HG03196 (cell line): ENCODE results near the gene FUOM.
"Not testable (repeated sequence)": the region's sequence is repeated elsewhere in the genome, so short reads cannot be mapped to it uniquely, and the experiment has no call there.

Experiments
- ATAC-seq: cut with Tn5 transposase; IDR thresholded peaks from one replicate; pipeline ENCODE4 v1.9.1; 2021; ENCODE audit not compliant: unreplicated experiment

Gene FUOM

GRCh38 chr10:133388973-133389818 is 31.4 kb upstream of the FUOM start:
- ATAC-seq = peak; percentile 77

DNA sequence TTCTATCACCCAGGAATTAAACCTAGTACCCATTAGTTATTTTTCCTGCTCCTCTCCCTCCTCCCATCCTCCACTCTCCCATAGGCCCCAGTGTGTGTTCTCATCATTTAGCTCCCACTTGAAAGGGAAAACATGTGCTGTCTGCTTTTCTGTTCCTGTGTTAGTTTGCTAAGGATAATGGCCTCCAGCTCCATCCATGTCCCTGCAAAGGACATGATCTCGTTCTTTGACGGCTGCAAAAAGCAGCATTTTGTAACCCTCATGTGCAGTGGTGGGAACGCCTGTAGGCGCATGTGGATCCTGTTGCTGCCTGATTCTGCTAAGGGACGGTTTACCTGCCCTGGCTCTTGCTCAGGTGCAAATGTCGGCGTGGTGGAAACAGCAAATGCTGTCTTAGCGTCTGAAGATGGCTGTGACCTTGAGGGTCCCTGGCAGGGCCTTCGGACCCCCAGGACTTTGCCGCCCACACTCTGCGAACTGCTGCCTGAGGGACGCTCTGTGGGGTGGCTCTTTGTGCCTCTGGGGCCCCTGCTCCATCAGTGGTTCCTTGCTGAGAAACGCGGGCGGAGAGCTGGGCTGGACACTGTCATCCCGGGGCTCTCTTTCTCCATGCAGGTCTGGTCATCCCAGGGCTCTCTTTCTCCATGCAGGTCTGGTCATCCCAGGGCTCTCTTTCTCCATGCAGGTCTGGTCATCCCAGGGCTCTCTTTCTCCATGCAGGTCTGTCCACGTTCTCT is 30.6 kb upstream of the FUOM start:
- ATAC-seq = peak; percentile 0

GRCh38 chr10:133386951-133387350 is 29.1 kb upstream of the FUOM start:
- not testable (repeated sequence) for ATAC-seq

- no peak for ATAC-seq
Measured at GRCh38 chr10:133385214-133385613, 27.4 kb upstream of the FUOM start.

DNA sequence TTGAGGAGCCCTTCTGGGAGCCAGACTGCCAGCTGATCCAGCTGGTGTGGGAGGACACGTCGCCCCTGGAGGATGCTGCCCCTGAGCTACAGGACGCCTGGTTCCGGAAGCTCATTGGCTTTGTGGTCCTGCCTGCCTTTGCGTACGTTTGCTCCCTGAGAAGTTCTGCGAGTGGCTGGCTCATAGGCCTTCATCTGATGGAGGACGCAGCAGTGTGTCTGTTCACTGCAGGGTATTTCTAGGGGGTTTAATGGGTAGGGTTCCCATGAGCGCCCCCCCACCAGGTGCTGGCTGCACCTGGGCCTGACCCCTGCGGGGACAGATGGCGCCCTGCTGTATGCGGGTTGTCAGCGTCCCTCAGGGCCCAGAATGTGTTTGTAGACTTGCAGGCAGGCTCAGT is 26.3 kb upstream of the FUOM start:
- no peak for ATAC-seq

DNA sequence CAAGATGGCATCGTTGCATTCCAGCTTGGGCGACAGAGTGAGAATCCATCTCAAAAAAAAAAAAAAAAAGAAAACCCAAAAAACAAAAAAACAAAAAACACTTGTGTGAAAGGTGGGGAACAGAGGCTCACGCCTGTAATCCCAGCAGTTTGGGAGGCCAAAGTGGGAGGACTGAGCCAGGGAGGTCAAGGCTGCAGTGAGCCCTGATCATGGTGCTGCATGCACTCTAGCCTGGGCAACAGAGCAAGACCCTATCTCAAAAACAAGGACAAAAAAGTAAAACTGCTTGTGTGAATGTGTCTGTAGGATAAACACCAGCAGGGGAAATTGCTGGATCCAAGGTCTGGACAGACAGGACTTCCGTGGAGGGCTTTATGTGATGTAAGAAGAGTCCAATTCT is 25.7 kb upstream of the FUOM start:
- ATAC-seq = no peak

- ATAC-seq = no peak
Measured at GRCh38 chr10:133381036-133381435, 23.2 kb upstream of the FUOM start.

DNA sequence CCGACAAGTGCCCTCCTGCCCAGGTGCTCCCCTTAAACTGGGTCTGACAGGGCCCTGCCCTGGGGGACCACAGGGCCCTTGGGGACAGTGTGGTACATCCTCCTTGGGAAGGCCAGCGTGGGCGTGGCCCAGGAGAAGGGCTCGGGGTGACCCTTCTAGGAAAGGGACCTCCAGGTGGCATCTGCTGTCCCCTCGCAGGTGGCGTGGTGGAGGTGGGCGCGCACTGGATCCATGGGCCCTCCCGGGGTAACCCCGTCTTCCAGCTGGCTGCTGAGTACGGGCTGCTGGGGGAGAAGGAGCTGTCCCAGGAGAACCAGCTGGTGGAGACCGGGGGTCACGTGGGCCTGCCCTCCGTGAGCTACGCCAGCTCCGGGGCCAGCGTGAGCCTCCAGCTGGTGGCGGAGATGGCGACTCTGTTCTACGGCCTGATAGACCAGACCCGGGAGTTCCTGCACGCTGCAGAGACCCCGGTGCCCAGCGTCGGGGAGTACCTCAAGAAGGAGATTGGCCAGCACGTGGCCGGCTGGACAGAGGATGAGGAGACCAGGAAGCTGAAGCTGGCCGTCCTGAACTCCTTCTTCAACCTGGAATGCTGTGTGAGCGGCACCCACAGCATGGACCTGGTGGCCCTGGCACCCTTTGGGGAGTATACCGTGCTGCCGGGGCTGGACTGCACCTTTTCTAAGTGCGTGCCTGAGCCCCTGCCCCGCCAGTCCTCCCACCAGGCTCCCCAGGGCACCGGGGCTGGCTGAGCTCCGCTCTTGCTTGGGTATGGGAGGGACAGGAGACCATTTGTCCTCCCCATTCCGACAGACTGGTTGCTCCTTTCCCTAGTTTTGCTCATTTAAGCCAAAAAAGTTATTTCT is 22.2 kb upstream of the FUOM start:
- no peak for ATAC-seq

- peak; percentile 47 for ATAC-seq
Measured at GRCh38 chr10:133379152-133379800, 21.5 kb upstream of the FUOM start, which contains the start of gene PAOX. Gene PAOX, plus strand, starts transcription at chr10:133379262. Its CDS starts 55 bp downstream, at chr10:133379317.

GRCh38 chr10:133378251-133379096 is 20.7 kb upstream of the FUOM start:
- peak; percentile 35 for ATAC-seq

DNA sequence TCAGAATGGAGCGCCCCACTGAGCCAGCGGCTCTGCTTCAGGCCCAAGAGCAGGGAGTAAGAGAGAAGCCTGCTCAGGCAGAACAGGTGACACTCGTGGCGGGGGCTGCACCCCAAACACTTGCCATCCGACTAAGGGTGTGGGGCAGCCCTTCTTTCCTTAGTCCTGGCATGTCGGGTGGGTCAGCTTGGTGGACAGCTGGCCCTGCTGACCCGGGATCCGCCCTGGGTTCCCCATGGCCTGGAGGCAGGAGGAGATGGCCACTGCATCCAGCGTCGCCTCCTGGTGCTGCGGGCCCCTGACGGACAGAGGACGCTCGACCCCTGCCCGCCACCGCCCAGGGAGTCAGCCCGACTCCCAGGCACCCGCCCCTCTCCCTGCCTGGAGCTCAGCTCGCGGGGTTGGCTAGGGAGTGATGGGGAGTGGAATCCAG is 20.0 kb upstream of the FUOM start:
- ATAC-seq = no peak

DNA sequence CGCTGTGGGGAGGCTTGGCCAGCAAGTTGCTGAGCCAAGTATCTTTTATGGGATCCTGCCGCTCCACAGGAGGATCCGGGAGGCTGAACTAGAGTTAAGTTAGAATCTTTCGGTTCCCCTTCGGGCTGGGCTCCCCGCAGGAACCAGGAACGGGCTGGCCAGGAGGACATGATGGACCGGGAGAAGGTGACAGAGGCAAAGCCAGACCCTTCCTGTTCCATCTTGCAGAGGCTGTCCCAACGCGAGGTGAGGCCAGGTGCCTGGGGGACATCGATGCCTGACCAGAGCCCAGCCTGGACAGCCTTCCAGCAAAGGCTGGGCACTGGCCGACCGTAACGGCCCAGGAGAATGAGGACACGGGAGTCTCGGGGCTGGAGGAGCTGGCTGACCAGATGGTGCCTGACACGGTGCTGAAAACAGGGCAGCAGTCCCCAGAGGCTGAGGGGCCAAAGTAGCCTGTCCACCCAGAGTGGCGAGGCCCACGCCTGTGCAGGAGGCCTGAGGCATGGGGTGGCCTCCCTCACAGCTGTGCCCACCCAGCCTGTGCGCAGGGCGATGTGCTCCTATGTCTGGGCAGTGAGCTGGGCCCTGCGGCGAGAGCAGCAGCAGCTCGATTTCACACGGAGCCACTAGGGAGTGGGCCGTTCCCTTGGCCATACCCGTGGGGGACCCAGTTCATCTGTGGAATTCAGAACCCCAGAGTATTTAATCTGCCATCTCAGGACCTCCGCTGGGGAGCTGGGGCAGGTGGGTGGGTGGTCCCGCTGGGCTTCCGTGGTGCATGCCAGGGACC is 19.4 kb upstream of the FUOM start:
- no peak for ATAC-seq

DNA sequence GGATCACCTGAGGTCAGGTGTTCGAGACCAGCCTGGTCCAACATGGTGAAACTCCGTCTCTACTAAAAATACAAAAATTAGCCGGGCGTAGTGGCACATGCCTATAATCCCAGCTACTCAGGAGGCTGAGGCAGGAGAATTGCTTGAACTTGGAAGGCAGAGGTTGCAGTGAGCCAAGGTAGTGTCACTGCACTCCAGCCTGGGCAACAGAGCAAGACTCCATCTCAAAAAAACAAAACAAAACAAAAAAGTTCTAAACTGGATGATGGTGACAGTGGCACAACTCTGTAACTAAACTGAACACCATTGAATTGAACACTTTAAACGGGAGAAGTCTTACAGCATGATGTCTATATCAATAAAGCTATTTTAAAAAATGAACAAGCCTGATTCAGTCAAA is 18.4 kb upstream of the FUOM start:
- ATAC-seq = not testable (repeated sequence)

DNA sequence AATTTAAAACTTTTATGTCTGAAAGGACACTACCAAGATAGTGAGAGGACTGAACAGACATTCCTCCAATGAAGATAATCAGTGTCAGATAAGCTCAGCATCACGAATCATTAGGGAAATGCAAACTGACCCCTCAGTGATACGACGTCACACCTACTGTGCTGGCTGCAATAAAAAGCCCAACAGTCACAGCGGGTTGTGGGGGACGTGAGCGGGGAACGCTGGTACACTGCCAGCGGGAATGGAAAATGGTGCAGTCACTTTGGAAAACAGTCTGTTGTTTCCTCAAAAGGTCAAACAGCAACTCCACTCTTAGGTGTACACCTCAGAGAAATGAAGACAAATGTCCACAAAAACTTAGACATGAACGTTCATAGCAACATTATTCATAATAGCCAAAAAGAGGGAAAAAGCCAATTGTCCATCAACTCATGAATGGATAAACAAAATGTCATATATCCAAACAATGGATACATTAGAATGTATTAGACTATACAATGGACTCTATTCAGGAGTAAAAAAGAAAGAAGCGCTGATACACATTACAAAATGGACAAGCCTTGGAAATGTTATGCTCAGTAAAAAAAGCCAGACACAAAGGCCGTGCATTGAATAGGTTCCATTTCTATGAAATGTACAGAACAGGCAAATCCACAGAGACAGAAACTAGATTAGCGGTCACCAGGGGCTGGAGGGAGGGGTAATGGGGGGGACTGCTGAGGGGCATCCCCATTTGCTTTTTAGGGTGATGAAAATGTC is 17.7 kb upstream of the FUOM start:
- no peak for ATAC-seq

GRCh38 chr10:133373174-133374090 is 15.6 kb upstream of the FUOM start, which contains the start of gene ECHS1:
Gene ECHS1, minus strand, starts transcription at chr10:133373354. Its CDS starts 21 bp downstream, at chr10:133373333.
- peak; percentile 93 for ATAC-seq

- no peak for ATAC-seq
Measured at GRCh38 chr10:133372507-133372906, 14.7 kb upstream of the FUOM start.
